ENCODE measurements around the gene ERN2. TPM values are rescaled to one million over a fixed set of nuclear protein-coding genes. Genes with fewer than 3 reads are reported as not detected.

Gene ERN2
- total and polyA plus RNA-seq, 9 of the 15 experiments (the other 6 are each of a cell fraction or from before 2014, with no cell fraction given) = 0.07 to 1.5 (median 0.51) TPM; not detected in 3

DNA sequence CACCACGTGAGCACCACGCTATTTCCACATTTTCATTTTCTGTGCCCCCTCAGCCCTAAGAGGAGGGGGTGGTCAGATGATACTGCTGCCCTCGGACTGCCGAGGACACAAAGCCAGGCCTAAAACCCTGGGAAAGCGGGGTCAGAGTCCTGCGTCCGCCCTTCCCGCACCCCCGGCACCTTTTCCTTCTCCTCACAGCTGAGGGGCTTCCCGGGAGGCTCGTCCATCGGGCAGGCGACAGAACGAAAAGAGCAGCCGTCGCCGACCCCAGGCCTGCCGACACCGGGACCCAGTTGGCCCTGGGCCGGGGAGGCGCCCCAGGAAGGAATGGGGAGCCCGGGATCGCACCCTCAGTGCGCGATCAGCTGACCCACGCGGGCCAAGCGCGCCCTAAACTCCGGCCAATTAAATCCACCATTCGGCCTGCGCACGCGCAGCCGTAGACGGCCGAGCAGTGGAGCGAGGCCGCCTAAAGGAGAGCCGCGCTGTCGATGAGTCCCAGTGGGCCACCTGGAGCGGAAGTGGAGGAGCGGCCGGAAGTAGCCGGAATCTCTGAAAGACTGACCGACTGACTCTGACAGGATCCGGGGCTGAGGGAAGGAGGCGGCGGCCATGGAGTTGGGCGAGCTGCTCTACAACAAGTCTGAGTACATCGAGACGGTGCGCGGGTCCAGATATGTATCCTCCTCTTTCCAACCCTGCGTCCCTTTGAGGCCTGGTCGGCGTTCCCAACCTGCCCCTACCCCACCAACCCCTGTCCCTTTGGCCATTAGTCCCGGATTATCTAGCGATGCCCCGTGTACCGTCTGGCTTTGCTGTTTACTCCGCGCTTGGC is 71.9 kb downstream of the ERN2 start, which contains the start of the genes DCTN5 and PALB2 (continued):
- TF ChIP-seq, protein P1, sequence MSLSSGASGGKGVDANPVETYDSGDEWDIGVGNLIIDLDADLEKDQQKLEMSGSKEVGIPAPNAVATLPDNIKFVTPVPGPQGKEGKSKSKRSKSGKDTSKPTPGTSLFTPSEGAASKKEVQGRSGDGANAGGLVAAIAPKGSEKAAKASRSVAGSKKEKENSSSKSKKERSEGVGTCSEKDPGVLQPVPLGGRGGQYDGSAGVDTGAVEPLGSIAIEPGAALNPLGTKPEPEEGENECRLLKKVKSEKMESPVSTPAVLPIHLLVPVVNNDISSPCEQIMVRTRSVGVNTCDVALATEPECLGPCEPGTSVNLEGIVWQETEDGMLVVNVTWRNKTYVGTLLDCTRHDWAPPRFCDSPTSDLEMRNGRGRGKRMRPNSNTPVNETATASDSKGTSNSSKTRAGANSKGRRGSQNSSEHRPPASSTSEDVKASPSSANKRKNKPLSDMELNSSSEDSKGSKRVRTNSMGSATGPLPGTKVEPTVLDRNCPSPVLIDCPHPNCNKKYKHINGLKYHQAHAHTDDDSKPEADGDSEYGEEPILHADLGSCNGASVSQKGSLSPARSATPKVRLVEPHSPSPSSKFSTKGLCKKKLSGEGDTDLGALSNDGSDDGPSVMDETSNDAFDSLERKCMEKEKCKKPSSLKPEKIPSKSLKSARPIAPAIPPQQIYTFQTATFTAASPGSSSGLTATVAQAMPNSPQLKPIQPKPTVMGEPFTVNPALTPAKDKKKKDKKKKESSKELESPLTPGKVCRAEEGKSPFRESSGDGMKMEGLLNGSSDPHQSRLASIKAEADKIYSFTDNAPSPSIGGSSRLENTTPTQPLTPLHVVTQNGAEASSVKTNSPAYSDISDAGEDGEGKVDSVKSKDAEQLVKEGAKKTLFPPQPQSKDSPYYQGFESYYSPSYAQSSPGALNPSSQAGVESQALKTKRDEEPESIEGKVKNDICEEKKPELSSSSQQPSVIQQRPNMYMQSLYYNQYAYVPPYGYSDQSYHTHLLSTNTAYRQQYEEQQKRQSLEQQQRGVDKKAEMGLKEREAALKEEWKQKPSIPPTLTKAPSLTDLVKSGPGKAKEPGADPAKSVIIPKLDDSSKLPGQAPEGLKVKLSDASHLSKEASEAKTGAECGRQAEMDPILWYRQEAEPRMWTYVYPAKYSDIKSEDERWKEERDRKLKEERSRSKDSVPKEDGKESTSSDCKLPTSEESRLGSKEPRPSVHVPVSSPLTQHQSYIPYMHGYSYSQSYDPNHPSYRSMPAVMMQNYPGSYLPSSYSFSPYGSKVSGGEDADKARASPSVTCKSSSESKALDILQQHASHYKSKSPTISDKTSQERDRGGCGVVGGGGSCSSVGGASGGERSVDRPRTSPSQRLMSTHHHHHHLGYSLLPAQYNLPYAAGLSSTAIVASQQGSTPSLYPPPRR (CRISPR knock-in tag; IDR thresholded peaks at IDR 0.05; ENCODE audit: borderline replicate concordance) = 0 out of 2 replicates have a peak, but pooled peaks have one; percentile 47
- TF ChIP-seq SUPT5H (IDR thresholded peaks at IDR 0.05) (peak; percentile 81), PHF8 (IDR thresholded peaks at IDR 0.05; ENCODE audit: borderline replicate concordance, low read length) (peak; percentile 93; the same call in 1 of the 2 replicates), ZBED1 (IDR thresholded peaks at IDR 0.05) (no peak)
- TF ChIP-seq, protein P2, sequence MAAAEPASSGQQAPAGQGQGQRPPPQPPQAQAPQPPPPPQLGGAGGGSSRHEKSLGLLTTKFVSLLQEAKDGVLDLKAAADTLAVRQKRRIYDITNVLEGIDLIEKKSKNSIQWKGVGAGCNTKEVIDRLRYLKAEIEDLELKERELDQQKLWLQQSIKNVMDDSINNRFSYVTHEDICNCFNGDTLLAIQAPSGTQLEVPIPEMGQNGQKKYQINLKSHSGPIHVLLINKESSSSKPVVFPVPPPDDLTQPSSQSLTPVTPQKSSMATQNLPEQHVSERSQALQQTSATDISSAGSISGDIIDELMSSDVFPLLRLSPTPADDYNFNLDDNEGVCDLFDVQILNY (CRISPR knock-in tag; IDR thresholded peaks at IDR 0.05) = no peak; the same call in 1 of the 2 replicates
- TF ChIP-seq, protein P3, sequence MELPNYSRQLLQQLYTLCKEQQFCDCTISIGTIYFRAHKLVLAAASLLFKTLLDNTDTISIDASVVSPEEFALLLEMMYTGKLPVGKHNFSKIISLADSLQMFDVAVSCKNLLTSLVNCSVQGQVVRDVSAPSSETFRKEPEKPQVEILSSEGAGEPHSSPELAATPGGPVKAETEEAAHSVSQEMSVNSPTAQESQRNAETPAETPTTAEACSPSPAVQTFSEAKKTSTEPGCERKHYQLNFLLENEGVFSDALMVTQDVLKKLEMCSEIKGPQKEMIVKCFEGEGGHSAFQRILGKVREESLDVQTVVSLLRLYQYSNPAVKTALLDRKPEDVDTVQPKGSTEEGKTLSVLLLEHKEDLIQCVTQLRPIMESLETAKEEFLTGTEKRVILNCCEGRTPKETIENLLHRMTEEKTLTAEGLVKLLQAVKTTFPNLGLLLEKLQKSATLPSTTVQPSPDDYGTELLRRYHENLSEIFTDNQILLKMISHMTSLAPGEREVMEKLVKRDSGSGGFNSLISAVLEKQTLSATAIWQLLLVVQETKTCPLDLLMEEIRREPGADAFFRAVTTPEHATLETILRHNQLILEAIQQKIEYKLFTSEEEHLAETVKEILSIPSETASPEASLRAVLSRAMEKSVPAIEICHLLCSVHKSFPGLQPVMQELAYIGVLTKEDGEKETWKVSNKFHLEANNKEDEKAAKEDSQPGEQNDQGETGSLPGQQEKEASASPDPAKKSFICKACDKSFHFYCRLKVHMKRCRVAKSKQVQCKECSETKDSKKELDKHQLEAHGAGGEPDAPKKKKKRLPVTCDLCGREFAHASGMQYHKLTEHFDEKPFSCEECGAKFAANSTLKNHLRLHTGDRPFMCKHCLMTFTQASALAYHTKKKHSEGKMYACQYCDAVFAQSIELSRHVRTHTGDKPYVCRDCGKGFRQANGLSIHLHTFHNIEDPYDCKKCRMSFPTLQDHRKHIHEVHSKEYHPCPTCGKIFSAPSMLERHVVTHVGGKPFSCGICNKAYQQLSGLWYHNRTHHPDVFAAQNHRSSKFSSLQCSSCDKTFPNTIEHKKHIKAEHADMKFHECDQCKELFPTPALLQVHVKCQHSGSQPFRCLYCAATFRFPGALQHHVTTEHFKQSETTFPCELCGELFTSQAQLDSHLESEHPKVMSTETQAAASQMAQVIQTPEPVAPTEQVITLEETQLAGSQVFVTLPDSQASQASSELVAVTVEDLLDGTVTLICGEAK (IDR thresholded peaks at IDR 0.05) = peak; percentile 96
- TF ChIP-seq, protein P3 (CRISPR knock-in tag; IDR thresholded peaks at IDR 0.05) = no peak
- TF ChIP-seq, protein P4, sequence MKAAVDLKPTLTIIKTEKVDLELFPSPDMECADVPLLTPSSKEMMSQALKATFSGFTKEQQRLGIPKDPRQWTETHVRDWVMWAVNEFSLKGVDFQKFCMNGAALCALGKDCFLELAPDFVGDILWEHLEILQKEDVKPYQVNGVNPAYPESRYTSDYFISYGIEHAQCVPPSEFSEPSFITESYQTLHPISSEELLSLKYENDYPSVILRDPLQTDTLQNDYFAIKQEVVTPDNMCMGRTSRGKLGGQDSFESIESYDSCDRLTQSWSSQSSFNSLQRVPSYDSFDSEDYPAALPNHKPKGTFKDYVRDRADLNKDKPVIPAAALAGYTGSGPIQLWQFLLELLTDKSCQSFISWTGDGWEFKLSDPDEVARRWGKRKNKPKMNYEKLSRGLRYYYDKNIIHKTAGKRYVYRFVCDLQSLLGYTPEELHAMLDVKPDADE (conservative IDR thresholded peaks at IDR 0.05; ENCODE audit: control insufficient read depth, low read depth, low read length) = peak; percentile 92
